ENCODE data around the gene CMTM4. TPM values are rescaled to one million over a fixed set of nuclear protein-coding genes. Genes with fewer than 3 reads are reported as not detected.

CMTM4 gene
- total and polyA plus RNA-seq, 2 of the 8 experiments (the other 6 are each of a cell fraction or from before 2014, with no cell fraction given): 35.3 to 51.7 TPM

- TF ChIP-seq KDM1A (IDR thresholded peaks at IDR 0.05; ENCODE audit: borderline replicate concordance, low read length) (no peak), POU5F1 (IDR thresholded peaks at IDR 0.05; ENCODE audit: low read depth, low read length) (no peak), POLR2A (IDR thresholded peaks at IDR 0.05; ENCODE audit: control extremely low read depth in 1 of 2, low read depth in 2 of 2, low read length in 2 of 2) (no peak), TEAD4 (IDR thresholded peaks at IDR 0.05; ENCODE audit: low read depth, low read length) (no peak)
Observed at GRCh38 chr16:66590322-66590721, 106.2 kb downstream of the CMTM4 start (continued).

Measured in H1 (cell line).